AG20443 (cell line): Measurements from ENCODE around the gene PITPNC1.
A peak's percentile ranks its signal among the peaks of the same experiment; 100 is the strongest.
"Not testable (repeated sequence)": the region's sequence is repeated elsewhere in the genome, so short reads cannot be mapped to it uniquely, and the experiment has no call there.

ENCODE experiments used
- DNase-seq: peaks from one replicate; pipeline ENCODE4 v3.0.0; 2012; ENCODE audit warnings: low spot score, mixed read lengths

The PITPNC1 gene

GRCh38 chr17:67461876-67462275, 84.8 kb downstream of the PITPNC1 start:
- no peak for DNase-seq

GRCh38 chr17:67466251-67466796, 89.2 kb downstream of the PITPNC1 start:
- DNase-seq = no peak

GRCh38 chr17:67467500-67468455, 90.7 kb downstream of the PITPNC1 start:
- peak; percentile 34 for DNase-seq

- DNase-seq = no peak
Observed at GRCh38 chr17:67469208-67469980, 92.3 kb downstream of the PITPNC1 start.

- DNase-seq = no peak
Observed at GRCh38 chr17:67470163-67470562, 93.1 kb downstream of the PITPNC1 start.

GRCh38 chr17:67471118-67471517, 94.0 kb downstream of the PITPNC1 start:
- no peak for DNase-seq

- DNase-seq = peak; percentile 23
Observed at GRCh38 chr17:67472606-67473005, 95.5 kb downstream of the PITPNC1 start.

GRCh38 chr17:67474081-67474661, 97.1 kb downstream of the PITPNC1 start:
- DNase-seq = peak; percentile 86

- peak; percentile 78 for DNase-seq
Observed at GRCh38 chr17:67475161-67475937, 98.3 kb downstream of the PITPNC1 start.

- no peak for DNase-seq
Observed at GRCh38 chr17:67476787-67477335, 99.8 kb downstream of the PITPNC1 start.

- DNase-seq = peak; percentile 55
Observed at GRCh38 chr17:67477687-67478086, 100.6 kb downstream of the PITPNC1 start.

- no peak for DNase-seq
Observed at GRCh38 chr17:67478401-67479041, 101.4 kb downstream of the PITPNC1 start.

- no peak for DNase-seq
Observed at GRCh38 chr17:67479148-67479547, 102.1 kb downstream of the PITPNC1 start.

GRCh38 chr17:67480959-67481358, 103.9 kb downstream of the PITPNC1 start:
- not testable (repeated sequence) for DNase-seq

GRCh38 chr17:67481808-67482207, 104.7 kb downstream of the PITPNC1 start:
- DNase-seq = peak; percentile 31

GRCh38 chr17:67482764-67483163, 105.7 kb downstream of the PITPNC1 start:
- DNase-seq = no peak

- DNase-seq = no peak
Observed at GRCh38 chr17:67484261-67484660, 107.2 kb downstream of the PITPNC1 start.

- no peak for DNase-seq
Observed at GRCh38 chr17:67485666-67486065, 108.6 kb downstream of the PITPNC1 start.

- no peak for DNase-seq
Observed at GRCh38 chr17:67487506-67487905, 110.4 kb downstream of the PITPNC1 start.

- peak; percentile 46 for DNase-seq
Observed at GRCh38 chr17:67488161-67488560, 111.1 kb downstream of the PITPNC1 start.

GRCh38 chr17:67488768-67489167, 111.7 kb downstream of the PITPNC1 start:
- no peak for DNase-seq
